OCI-M1 (cell line): Measurements from ENCODE around the gene TBC1D5.
"Not testable (repeated sequence)": the region's sequence is repeated elsewhere in the genome, so short reads cannot be mapped to it uniquely, and the experiment has no call there.

Experiments
- DNase-seq: peaks from one replicate; lab custom pipeline; 2025; lab: John Stamatoyannopoulos, UW

TBC1D5 gene

DNA sequence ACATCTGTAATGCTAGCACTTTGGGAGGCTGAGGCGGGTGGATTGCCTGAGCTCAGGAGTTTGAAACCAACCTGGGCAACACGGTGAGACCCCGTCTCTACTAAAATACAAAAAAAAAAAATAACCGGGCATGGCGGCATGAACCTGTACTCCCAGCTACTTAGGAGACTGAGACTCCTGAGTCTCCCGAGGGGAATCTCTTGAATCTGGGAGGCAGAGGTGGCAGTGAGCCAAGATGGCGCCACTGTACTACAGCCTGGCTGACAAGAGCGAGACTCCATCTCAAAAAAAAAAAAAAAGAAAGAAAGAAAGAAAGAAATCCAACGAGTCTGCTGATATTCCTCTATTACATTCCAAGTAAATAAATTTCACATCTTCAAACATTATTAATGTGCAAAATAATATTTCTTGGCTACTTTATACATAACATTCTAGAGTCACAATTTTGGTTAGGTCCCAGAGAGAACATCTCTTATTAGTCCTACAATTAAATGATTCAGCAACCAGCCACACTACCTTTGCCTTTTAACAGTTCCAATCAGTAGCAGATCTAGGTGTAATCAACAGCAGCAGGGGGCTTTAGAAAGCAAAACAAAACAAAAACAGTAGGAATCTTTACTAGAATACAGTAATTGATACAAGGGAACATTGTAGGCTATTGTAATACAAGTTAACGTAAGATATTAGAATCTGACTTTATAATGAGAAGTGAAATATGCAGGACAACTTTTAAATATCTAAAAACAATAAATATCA is 195.8 kb downstream of the TBC1D5 start:
- no peak for DNase-seq

- DNase-seq: no peak
Measured at GRCh38 chr3:17544632-17545031, 197.8 kb downstream of the TBC1D5 start.

- DNase-seq: no peak
Measured at GRCh38 chr3:17542591-17542990, 199.8 kb downstream of the TBC1D5 start.

GRCh38 chr3:17539436-17539835 is 203.0 kb downstream of the TBC1D5 start:
- DNase-seq: no peak

DNA sequence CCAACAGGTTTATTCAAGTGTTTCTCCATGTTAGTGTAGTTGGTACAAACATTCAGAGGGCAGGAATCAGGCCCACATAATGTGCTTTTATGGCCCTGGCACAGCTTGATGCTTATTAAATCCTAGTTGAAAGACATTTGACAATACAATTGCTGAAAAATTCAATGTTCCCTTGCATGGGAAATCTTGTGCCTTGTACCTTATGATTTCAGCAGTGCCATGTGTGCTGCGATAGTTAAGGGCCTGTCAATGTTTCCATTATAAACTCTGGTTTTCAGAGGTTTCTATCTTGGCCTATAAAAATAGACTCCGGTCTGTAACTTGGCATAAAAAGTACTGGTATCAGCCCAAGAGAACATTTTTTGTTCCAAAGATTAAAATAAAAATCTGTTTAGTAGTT is 207.2 kb downstream of the TBC1D5 start:
- no peak for DNase-seq

GRCh38 chr3:17532446-17532845 is 210.0 kb downstream of the TBC1D5 start:
- not testable (repeated sequence) for DNase-seq

GRCh38 chr3:17529677-17530076 is 212.8 kb downstream of the TBC1D5 start:
- no peak for DNase-seq

- DNase-seq: no peak
Measured at GRCh38 chr3:17518189-17519059, 224.0 kb downstream of the TBC1D5 start.

GRCh38 chr3:17515445-17516234 is 226.8 kb downstream of the TBC1D5 start:
- no peak for DNase-seq

- DNase-seq: peak; percentile 12
Measured at GRCh38 chr3:17514597-17514996, 227.8 kb downstream of the TBC1D5 start.

- no peak for DNase-seq
Measured at GRCh38 chr3:17510265-17510664, 232.2 kb downstream of the TBC1D5 start.

GRCh38 chr3:17508180-17508752 is 234.2 kb downstream of the TBC1D5 start:
- DNase-seq: no peak

- DNase-seq: no peak
Measured at GRCh38 chr3:17507480-17507879, 235.0 kb downstream of the TBC1D5 start.

- no peak for DNase-seq
Measured at GRCh38 chr3:17505856-17506255, 236.6 kb downstream of the TBC1D5 start.

DNA sequence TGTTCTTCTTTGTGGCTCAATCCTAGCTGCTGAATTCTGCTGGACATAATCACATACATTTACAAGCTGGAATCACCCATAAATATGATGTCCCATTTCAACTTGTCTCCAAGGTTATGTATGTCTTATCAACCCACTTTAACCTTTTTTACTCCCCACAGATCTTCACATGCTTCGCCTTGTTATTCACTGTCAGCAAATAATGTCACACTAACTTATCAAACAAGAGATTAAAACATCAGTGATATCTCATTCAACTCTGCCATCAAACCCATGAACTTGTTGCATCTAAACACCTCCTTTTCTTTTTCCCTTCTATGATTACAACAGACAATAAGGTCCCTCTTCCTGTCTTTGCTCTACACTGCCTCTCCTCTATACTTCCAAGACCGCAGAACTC is 240.7 kb downstream of the TBC1D5 start:
- no peak for DNase-seq

DNA sequence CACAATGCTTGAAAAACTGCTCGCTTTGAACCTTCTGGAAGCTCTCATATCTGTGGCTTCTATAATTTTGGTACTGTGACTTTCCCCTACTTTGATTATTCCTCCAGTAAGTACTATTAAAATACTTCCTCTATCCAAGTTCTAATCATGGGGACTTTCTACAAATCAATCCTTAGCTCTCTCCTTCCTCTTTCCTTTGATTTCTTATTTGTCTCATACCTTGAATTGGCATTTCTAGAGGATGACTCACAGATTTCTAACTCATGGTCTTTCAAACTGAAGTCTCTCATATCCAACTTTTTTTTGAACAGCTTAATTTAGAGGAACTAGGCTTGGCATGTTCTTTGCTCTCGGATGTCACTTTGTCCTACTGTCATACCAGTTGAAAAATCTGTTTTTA is 241.8 kb downstream of the TBC1D5 start:
- peak; percentile 25 for DNase-seq

DNA sequence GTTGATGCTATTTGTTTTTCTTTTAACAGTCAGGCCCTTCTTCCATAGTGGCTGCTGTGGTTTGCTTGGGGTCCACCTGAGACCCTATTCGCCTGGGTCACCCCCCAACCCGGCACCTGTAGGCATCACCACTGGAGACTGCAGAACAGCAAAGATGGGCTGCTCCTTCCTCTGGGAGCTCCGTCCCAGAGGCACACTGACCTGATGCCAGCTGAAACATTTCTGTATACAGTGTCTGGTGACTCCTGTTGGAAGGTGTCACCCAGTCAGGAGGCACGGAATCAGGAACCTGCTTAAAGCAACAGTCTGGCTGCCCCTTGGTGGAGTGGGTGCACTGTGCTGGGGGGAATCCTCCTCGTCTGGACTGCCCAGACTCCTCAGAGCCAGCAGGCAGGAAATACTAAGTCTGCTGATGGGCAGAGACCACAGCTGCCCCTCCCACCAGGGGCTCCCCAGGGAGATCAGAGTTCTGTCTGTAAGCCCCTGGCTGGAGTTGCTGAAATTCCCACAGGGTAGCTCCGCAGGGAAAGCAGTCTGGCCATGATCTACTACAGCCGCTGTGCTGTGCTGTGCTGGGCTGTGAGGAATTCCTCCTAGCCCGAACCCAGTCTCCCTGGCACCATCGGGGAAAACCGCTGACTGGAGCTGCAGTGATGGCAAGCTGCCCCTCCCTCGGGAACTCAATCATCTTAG is 248.2 kb downstream of the TBC1D5 start:
- no peak for DNase-seq

- peak; percentile 75 for DNase-seq
Measured at GRCh38 chr3:17491601-17492000, 250.8 kb downstream of the TBC1D5 start.

DNA sequence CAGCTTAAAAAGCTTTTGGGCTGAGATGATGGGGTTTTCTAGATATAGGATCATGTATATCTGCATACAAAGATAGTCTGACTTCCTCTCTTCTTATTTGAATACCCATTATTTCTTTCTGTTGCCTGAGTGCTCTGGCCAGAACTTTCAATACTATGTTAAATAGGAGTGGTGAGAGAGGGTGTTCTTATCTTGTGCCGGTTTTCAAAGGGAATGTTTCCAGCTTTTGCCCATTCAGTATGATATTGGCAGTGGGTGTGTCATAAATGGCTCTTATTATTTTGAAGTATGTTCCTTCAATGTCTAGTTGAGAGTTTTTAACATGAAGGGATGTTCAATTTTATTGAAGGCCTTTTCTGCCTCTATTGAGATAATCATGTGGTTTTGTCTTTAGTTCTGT is 251.2 kb downstream of the TBC1D5 start:
- DNase-seq: peak; percentile 78

- no peak for DNase-seq
Measured at GRCh38 chr3:17489139-17489538, 253.3 kb downstream of the TBC1D5 start.

DNA sequence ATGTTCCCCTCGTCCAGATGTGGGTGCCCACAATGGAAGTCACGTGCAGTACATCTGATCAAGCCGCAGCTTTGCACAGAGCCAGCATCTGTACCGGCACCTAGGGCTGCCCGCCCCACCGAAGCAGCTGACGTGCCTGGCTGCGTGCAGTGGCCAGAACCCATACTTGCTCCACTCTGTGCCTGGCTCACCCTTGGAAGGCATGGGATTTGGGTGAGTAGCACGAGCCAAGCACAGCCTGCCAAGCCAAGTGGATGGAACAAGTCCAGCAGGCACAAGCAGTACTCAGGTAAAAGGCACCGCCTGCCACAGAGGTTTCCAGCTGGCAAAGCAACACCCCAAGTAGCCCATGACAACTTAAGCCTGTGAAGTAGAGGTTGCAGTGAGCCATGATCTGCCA is 261.3 kb downstream of the TBC1D5 start:
- DNase-seq: no peak
